Panc1 (cell line): ENCODE data around the gene IGBP1. TPM values are rescaled to one million over a fixed set of nuclear protein-coding genes. Genes with fewer than 3 reads are reported as not detected.

Experiments
- ATAC-seq: fragments of 200-7000 bp; cut with Tn5 transposase; 2 replicates; pipeline ENCODE4 v1.9.1; 2020; ENCODE audit warnings: mild to moderate bottlenecking, moderate library complexity
- BruUV-seq: library from RNA; stranded (reverse); fragments of 400-500 nt; replicated peaks from 2 replicates; lab custom pipeline; 2021; lab: Mats Ljungman, UMichigan
- CTCF ChIA-PET: fragments of 300-600 bp; sonication (Branson Sonifier 250); formaldehyde crosslinking; loops from one replicate; lab custom pipeline; 2022; ENCODE audit warnings: antibody characterized with exemption; lab: Charles Lee
- POLR2A ChIA-PET: fragments of 300-600 bp; sonication (Branson Sonifier 250); formaldehyde crosslinking; loops from one replicate; lab custom pipeline; 2022; ENCODE audit warnings: antibody characterized with exemption; lab: Charles Lee
- DNase-seq: peaks from one replicate; pipeline ENCODE4 v3.0.0-alpha.2; 2010; ENCODE audit warnings: low read depth, low spot score
- H3K27ac ChIP-seq: 2 replicates; pipeline ENCODE4 v1.5.1; 2011; ENCODE audit warnings: mild to moderate bottlenecking, low read length, inconsistent platforms
- H3K27me3 ChIP-seq: fragments of 200-500 bp; sonication (Bioruptor generic); 2 replicates; pipeline ENCODE4 v1.6.0; 2014; ENCODE audit warnings: low read length, inconsistent platforms; ENCODE audit not compliant: control insufficient read depth, insufficient read depth
- H3K36me3 ChIP-seq: fragments of 200-500 bp; sonication (Bioruptor generic); 2 replicates; pipeline ENCODE4 v1.5.1; 2014; ENCODE audit warnings: inconsistent platforms, mild to moderate bottlenecking, low read length, moderate library complexity; ENCODE audit not compliant: control insufficient read depth, insufficient read depth
- H3K4me1 ChIP-seq: 2 replicates; pipeline ENCODE4 v1.5.1; 2011; ENCODE audit warnings: inconsistent platforms, mild to moderate bottlenecking, low read length, moderate library complexity; ENCODE audit not compliant: control insufficient read depth, insufficient read depth
- H3K4me3 ChIP-seq, 2 experiments: 2 replicates each; pipeline ENCODE4 v1.5.1; 2011 to 2012; ENCODE audit warnings: low read depth in 2 of 2, low read length in 2 of 2, mild to moderate bottlenecking in 2 of 2, inconsistent platforms in 1 of 2, moderate library complexity in 1 of 2
- H3K9me3 ChIP-seq: fragments of 200-500 bp; sonication (Bioruptor generic); 2 replicates; pipeline ENCODE4 v1.5.1; 2014; ENCODE audit warnings: low read depth, mild to moderate bottlenecking, inconsistent platforms, low read length, moderate library complexity; ENCODE audit not compliant: control insufficient read depth, insufficient read depth
- CTCF ChIP-seq: fragments of 450-650 bp; IDR thresholded peaks from 2 replicates; pipeline ENCODE4 v1.5.1; 2017; ENCODE audit warnings: mild to moderate bottlenecking
- POLR2AphosphoS5 ChIP-seq: IDR thresholded peaks from 2 replicates; pipeline ENCODE4 v1.6.1; 2012; ENCODE audit warnings: mild to moderate bottlenecking, low read depth, low read length, moderate library complexity
- REST ChIP-seq, 2 experiments: IDR thresholded peaks; 2 replicates each; pipeline ENCODE4 v1.6.1; 2011 to 2012; ENCODE audit warnings: low read depth in 2 of 2, control low read depth in 1 of 2, low read length in 1 of 2, mild to moderate bottlenecking in 1 of 2, moderate library complexity in 1 of 2; ENCODE audit not compliant: insufficient read depth in 1 of 2
- SIN3A ChIP-seq: IDR thresholded peaks from 2 replicates; pipeline ENCODE4 v1.6.1; 2012; ENCODE audit warnings: low read depth, mild to moderate bottlenecking, low read length, moderate library complexity, borderline replicate concordance; ENCODE audit not compliant: insufficient read depth
- TCF7L2 ChIP-seq: IDR thresholded peaks from 2 replicates; pipeline ENCODE4 v1.6.1; 2011; ENCODE audit warnings: mild to moderate bottlenecking, low read depth, low read length, inconsistent platforms
- in situ Hi-C: cut with HindIII; loops from 2 replicates; pipeline ENCODE4 v1.10.0; 2016; ENCODE audit warnings: low sequenced_read_pairs, low pct_unique_long_range_greater_than_20kb
- intact Hi-C: fragments of 100-400 bp; cut with micrococcal nuclease; formaldehyde crosslinking; loops from one replicate; pipeline ENCODE4 v1.10.0; 2022; ENCODE audit not compliant: unreplicated experiment
- total RNA-seq: library from RNA; stranded (reverse); gene quantifications from one replicate; pipeline ENCODE4 v1.2.1, GENCODE V29; 2021; ENCODE audit not compliant: unreplicated experiment

The IGBP1 gene
- total RNA-seq, 1 experiment from 2014 or later = 36.9 TPM

- Histone ChIP-seq H3K4me1 (no peaks in the 10 kb centered on the region), H3K4me3 (no peak overlapping the region), H3K27me3 (no peaks in the 10 kb centered on the region), H3K27ac (no peak overlapping the region), H3K36me3 (no peaks in the 10 kb centered on the region), H3K9me3 (no peaks in the 10 kb centered on the region; the same call in 1 of the 2 replicates)
- TF ChIP-seq POLR2AphosphoS5 = no peak
- intact Hi-C loops (no loop called here), in situ Hi-C loops (no loop called here)
- ChIA-PET CTCF (no interaction called here), POLR2A (no interaction called here)
- no TSS peak for BruUV-seq
- DNase-seq = no peak
- ATAC-seq = no peak
Measured at GRCh38 chrX:70190225-70190624, 57.0 kb downstream of the IGBP1 start.

- Histone ChIP-seq H3K4me3 (no peak overlapping the region), H3K4me1 (no peaks in the 10 kb centered on the region), H3K36me3 (no peaks in the 10 kb centered on the region), H3K27me3 (no peaks in the 10 kb centered on the region; the same call in none of the 2 replicates), H3K9me3 (no peaks in the 10 kb centered on the region), H3K27ac (no peak overlapping the region)
- BruUV-seq = no TSS peak
- ChIA-PET CTCF (interaction anchor here (0.6 kb wide), 1 partner anchor 52 kb away, joined by 5 read pairs; no protein-coding TSS in a partner anchor), POLR2A (no interaction called here)
- intact Hi-C loops = loop anchor here (5.0 kb wide), 1 partner anchor 65 kb away; the partner anchor contains the start of gene P2RY4
- in situ Hi-C loops = no loop called here
- TF ChIP-seq CTCF = peak; percentile 81
- TF ChIP-seq SIN3A = no peak
- ATAC-seq = peak; percentile 91
- peak; percentile 18 for DNase-seq
Measured at GRCh38 chrX:70196961-70197720, 63.9 kb downstream of the IGBP1 start.

GRCh38 chrX:70201732-70202131 lies 68.5 kb downstream of the IGBP1 start:
- POLR2A ChIA-PET = no interaction called here
- H3K36me3 ChIP-seq = no peaks in the 10 kb centered on the region
- no peaks in the 10 kb centered on the region for H3K9me3 ChIP-seq
- DNase-seq (no peak), ATAC-seq (no peak)
- CTCF ChIA-PET = no interaction called here
- H3K27me3 ChIP-seq = no peaks in the 10 kb centered on the region; the same call in none of the 2 replicates
- H3K4me3 ChIP-seq = no peak overlapping the region
- in situ Hi-C loops = no loop called here
- H3K4me1 ChIP-seq = no peaks in the 10 kb centered on the region
- H3K27ac ChIP-seq = no peak overlapping the region
- no peak for TF ChIP-seq POLR2AphosphoS5
- no TSS peak for BruUV-seq
- intact Hi-C loops = no loop called here

- no peak overlapping the region for H3K27ac ChIP-seq
- intact Hi-C loops (no loop called here), in situ Hi-C loops (no loop called here)
- ATAC-seq = no peak
- no peaks in the 10 kb centered on the region for H3K4me1 ChIP-seq
- H3K9me3 ChIP-seq = no peaks in the 10 kb centered on the region
- no peaks in the 10 kb centered on the region; the same call in 1 of the 2 replicates for H3K27me3 ChIP-seq
- TF ChIP-seq CTCF (no peak), TCF7L2 (no peak), POLR2AphosphoS5 (no peak), REST (IDR thresholded peaks at IDR 0.05; ENCODE audit: insufficient read depth in 1 of 2, low read depth in 2 of 2, low read length in 1 of 2) (no peak), SIN3A (no peak)
- no peak overlapping the region for H3K4me3 ChIP-seq
- H3K36me3 ChIP-seq = no peaks in the 10 kb centered on the region
- POLR2A ChIA-PET = no interaction called here
- CTCF ChIA-PET = no interaction called here
- no TSS peak for BruUV-seq
- DNase-seq = no peak
Measured at GRCh38 chrX:70208479-70208878, 75.2 kb downstream of the IGBP1 start.
